ENCODE data around the gene ATP5F1D.

Gene ATP5F1D

DNA sequence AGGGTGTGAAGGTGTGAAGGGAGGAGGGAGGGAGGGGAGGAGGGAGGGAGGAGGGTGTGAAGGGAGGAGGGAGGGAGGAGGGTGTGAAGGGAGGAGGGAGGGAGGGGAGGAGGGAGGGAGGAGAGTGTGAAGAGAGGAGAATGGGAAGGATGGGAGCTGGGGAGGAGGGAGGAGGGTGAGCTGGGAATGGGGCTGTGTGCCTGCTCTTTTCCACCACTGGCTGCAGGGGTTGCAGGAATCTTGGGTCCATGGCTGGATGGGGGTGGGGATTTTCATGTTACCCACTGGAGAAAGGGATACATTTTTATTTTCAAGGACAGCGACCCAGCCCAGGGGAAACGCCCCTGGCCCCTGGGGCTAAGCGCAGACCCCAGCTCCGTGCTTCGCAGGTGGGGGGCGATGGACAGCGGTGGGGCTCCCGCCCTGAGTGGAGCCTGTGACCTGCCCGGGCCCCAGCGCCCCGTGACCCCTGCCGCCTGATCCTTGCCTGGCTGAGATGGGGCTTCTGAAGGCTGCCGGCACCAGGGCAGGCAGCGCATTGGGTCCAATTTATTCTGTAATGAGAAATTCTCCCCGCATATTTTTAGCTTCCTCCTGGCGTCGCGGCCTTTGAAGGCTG is 41.1 kb downstream of the ATP5F1D start:
- no peak for DNase-seq (ENCODE audit: low read depth in 2 of 2)

DNA sequence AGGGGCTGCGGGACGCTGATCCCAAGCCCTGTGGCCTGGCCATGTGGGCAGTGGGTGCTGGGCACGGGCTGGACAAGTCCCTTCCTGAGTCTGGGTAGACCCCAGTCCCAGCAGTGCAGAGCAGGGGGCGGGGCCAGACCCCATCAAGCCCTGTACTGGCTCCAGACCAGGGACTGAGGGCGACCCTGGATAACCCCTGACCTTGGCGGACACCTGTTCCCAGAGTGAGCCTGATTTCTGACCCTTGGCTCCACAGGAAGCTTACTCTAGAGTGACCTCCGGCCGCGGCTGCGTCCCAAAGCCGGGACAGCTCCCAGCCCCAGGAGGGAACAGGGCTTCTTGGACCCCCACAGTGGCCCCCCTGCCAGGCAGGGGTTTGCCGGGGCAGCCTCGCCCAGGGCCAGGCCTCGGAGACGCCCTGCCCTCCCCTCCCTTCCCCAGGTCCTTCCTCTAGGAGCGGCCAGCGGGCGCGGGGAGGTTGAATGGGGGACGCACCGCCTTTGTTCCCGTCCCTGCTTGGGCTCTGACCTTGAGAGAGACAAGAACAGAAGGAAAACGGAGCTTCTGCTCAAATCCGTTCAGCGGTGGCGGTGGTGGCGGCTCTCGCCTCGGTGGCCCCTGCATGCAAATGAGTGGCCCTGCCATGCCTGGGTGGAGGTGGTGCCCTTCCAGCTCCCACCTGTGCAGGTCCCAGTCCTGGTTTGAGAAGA is 41.8 kb downstream of the ATP5F1D start:
- DNase-seq (ENCODE audit: low read depth in 2 of 2): no peak

DNA sequence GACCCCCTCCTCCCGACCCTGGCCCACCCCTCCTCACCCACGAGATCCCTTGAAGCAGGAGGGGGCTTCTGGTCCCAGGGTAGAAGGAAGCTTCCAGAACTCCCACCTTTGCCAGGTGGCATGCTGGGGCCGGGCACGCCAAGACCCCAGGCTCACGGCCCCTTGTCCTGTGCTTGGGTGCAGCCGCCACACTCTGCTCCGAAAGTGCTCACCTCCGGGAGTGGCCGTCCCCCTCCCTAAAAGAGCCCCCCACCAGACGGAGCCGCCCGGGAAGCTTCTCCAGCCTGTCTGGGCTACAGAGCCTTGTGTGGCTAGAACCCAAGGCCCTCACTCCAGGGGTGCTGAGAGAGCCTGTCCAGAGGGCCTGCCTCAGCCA is 42.4 kb downstream of the ATP5F1D start:
- DNase-seq (ENCODE audit: low read depth in 2 of 2): no peak

DNA sequence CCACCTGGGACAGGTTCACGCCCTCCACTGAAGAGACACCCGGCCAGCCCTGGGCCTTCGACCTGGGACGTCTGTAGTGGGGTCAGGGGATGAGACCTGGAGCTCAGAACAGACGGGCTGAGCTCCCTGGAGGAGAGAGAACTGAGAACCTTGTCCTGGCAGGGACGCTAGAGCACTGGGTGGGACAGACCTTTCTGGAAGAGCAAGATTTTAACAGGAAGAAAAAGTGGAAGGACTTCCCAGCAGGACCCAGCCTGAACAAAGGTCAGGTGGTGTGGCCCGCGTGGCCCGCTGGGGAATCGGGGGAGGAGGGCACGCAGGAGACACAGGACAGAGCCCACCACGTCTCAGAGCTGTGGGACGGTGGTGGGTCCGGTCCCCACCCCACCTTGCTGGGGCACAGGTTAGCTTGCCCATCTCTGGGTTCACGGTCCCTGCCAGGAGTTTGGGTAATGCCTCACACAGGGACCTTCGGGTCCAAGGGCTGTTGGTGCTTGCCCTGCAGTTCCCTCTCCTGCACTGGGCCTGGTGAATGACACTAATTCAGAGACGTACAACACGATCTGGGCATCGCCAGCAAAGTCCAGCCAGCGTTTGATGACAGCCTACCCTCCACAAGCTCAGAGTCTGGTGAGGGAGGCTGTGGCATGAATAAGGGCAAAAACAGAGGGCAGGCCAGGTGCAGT is 42.9 kb downstream of the ATP5F1D start:
- DNase-seq (ENCODE audit: low read depth in 2 of 2): no peak

DNA sequence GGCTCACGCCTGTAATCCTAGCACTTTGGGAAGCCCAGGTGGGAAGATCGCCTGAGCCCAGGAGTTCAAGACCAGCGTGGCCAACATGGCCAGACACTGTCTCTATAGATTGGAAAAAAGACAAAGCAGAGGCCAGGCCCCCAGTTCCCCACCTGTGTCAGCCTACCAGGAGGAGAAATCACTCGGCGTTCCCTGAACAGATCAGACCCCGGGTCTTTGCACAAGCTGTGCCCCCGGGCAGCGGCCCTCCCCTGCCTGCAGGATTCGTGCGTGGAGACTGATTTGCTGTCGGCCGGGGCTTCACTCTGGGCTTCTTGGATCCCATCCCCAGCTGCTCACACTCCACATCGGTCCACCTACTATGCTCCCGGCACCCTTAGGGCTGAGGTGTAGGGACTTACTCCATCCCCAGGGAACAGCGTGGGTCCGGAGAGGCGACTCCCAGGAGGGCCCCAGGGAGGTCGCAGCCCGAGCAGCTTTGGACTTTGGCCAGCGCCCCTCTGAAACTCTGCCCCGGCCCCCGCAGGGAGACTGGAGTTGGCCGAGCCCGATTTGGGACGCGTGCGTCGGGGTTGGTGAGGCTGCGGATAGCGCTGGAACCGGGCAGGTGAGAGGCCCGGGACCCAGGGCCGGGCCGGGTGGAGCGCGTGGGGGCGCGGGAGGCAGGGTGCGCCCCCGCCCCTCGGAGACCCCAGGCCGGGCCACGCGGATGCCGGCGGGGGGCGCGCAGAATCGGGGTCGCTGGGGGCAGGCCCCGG is 43.6 kb downstream of the ATP5F1D start:
- no peak for DNase-seq (ENCODE audit: low read depth in 2 of 2)

DNA sequence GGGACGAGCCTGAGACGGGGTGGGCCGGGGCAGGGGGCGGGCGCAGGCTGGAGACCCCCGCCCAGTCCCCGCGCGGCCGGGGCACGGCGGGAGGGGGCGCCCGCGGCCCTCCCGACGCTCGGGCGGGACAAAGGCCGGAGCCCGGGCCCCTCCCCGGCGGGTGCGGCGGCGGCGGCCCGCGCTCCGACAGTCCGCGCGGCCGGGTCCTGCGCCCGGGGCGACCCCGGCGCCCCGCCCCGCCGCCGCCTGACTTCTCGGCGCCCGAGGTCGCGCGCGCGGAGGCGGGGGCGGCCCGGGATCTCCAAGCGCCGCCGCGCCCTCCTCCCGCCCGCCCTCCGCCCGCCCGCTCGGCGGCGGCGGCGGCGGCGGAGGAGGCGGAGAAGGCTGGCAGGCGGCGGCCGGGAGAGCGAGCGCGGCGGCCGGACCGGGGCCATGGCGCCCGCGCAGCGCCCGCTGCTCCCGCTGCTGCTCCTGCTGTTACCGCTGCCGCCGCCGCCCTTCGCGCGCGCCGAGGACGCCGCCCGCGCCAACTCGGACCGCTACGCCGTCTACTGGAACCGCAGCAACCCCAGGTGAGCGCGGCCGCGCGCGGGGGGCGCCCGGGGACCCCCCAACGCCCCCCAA is 44.3 kb downstream of the ATP5F1D start, which contains the start of gene EFNA2:
Gene EFNA2, plus strand, starts transcription at position 137 of the 624 bp plus-strand sequence. Its CDS starts 296 bp downstream, at position 433.
- DNase-seq (ENCODE audit: low read depth in 2 of 2): no peak

DNA sequence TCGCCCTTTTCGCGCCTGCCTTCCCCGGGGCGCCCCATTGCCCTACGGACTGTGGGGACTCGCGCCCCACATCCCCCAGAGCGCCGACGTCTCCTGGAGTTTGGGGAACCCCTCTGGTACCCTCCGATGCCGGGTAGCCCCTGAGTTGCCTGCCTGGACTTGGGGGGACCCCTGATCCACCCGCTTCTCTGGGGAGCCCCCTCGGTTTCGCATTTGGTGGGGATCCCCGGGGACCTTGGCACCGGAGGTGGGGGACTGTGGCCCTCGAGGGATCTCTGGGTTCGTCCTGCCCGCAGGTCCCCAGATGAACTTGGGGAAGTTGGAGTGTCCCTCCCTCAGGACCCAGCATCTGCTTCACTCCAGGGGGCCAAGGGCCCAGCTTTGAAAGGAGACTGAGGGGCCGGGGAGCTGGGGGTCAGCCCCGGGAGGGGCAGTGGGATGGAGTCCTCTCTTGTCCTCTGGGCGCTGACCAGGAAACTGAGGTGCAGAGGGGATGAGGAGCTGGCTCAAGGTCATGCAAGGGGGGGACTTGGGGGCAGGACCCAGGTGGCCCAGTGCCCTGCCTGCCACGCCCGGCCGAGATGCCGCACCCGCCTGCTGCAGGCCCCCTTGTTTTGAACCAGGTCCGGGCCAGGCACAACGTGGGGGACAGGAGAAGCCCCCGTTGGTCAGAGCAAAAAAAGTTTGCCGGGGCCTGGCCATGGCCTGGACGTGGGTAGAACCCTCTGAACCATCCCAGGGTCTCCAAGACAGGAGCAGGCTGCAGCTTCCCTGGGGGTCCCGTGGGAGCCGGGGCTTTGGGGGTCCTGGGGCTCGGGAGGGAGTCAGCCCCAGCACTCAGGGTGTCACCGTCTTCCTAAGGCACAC is 45.2 kb downstream of the ATP5F1D start:
- no peak for DNase-seq (ENCODE audit: low read depth in 2 of 2)

DNA sequence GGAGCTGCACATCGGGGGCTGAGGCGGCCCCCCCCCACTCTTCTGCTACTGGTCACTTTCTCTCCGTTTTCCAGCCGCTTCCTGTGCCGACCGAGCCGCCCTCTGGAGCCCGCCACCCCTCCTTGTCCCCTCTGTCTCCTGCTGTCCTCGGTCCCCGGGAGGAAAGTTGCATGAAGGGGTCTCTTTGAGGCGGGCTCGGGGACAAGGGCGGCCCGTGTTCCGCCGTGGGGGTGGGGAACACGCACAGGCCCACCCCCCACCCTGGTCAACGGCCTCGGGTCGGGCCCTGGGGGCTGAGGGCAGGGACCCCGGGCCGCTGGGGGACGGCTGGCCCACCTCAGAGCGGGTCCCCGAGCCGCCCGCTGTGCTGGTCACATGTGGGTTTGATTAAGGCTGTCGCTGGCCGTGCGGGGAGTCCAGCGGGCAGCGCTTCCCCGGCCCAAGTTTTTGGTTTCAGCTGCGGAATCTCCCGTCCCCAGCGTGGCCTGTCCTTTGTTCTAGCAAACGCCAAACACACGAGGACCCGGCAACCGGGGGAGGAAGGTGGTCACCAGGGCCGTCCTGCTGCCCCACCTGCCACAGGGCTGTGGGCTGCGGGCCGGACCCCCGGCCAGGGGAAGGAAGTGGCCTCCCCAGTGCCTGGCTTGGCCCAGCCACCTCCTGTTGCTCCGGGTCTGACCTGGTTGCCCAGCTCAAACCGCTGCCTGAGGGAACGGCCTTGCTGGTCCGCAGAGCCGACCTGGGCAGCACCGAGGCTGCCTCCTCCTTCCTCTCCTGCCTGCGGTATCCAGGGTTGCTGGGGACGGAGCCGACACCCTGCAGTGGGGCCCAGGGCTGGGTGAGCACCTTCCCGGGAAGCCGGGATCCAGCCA is 46.0 kb downstream of the ATP5F1D start:
- no peak for DNase-seq (ENCODE audit: low read depth in 2 of 2)

DNA sequence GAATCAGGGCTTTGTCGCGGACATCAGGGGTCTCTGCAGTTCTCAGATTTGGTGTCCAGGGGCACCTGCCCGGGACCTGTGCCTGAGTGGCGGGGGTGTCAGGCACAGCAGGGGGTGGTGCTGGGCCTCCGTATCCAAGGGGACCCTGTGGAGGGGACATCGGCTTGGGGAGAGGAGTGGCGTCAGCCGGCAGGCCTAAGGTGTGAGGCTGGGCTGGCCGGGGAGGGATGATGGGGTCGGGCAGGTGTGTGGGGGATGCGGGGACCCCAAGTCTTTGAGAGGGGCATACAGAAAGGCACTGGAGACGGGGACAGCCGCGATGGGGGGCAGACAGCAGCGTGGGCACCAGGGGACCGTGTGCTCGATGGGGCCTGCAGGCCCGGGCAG is 46.7 kb downstream of the ATP5F1D start:
- DNase-seq (ENCODE audit: low read depth in 2 of 2): no peak

DNA sequence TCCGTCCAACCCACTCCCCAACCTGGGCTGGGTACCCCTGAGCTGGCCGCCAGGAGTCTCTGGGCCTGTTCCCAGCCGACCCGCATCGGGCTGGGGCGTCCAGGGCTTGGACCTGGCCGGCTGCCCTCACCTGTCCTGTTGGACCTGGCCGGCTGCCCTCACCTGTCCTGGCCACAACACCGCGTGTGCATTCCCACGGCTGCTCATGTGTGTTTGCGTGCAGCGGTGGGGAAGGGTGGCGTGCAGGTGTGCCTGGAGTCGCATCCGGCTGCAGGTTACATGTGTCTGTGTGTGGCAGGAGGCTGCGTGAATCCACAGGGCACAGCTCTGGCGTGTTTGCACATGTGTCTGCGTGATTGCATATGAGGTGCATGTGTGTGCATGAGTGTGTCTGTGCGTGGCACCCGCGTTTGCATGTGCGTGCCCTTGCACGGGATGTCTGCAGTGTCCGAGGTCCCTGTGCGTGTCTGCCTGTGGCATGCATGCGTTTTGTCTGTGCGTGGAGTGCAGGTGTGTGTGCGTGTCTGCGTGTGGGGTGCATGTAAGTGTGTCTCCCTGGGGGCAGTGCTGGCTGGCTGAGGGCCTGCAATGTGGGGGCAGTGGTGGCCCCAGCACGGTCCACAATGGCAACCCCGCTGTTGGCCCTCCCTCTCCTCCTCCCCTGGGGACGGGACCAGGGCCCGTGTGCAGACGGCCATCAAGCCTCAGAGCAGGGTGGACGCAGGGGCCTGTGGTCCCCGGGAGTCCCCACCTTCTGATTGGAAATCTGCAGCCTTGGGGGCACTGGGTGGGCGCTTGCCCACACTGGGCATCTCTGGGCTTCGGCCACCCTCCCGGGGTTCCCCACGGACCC is 47.5 kb downstream of the ATP5F1D start:
- DNase-seq (ENCODE audit: low read depth in 2 of 2): no peak

DNA sequence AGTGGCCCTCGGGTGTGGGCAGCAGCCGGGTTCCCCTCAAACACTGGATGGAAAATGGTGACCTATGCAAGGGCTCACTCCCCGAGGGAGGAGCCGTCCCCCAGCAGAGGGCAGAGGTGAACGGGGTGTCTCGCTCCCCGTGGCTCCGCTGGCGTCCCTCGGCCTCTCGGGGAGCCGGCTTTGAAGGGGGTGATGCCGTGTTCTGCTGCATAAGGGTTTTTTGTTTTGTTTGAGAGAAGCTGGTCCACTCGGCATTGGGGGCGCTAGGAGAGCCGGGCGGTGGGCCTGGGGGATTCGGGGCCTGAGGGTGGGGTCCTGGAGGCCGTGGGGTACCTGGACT is 48.1 kb downstream of the ATP5F1D start:
- no peak for DNase-seq (ENCODE audit: low read depth in 2 of 2)

DNA sequence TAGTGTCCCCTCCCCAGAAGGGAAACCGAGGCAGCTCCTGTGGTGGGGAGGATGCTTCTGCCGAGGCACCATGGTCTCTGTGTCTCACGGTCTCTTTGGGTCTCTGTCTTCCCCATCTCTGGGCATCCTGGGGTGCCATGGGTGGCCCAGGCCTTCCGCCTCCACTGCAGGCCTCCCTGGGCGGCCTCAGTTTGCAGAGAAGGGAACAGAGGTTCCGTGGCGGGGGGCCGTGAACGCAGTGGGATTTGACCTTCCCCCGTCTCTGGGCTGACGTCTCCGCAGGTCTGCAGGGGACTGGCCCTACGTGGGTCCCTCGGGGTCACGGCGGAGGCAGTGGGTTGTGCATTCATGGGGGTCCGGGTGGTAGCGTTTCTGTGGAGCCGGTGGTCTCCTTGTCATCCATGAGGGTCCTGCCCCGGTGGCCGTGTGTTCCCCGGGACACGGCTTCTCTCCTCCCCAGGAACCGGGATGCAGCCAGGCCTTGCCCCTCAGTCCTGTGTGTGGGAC is 48.7 kb downstream of the ATP5F1D start:
- DNase-seq (ENCODE audit: low read depth in 2 of 2): no peak

DNA sequence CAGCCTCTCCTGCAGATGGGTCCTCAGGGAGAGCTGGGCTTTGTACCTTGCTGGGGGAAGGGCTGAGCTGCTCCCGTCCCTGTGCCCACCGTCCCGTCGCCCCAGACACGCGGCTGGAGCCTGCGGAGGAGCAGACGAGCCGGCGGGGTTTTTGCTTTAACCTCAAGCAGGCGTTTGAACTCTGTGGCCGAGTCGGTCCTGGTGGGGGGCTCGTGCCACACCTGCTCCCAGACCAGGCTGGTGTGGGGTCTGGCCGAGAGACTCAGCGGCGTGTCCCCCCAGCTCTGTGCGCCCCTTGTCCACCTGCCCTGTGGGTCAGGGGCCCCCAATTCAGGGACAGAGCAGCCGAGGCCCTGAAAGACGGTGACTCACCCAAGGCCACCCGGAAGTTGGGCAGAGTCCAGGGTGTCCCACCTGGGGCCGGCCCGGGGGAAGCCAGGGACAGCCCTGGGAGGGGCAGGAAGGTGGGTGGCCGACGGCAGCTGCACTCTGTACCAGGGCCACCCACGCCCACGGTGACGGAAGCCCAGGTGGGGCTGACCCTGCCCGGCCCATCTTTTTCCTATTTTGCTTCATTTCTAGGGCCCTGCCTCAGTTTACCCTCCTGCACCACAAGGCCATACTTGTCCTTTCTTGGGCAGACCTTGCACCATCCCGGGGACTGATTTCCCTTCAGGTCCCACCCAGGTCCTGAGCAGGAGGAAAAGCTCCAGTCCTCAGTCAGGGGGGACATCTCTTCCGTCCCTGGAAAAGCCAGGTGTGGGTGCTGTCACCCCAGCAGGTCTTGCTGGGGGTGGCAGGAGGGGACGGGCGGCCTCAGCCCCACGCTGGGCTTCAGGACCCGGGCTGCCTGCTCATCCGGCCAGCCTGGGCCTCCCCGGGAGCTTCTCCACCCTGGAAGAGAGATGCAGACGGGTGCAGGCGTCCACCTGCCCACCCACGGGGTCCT is 49.4 kb downstream of the ATP5F1D start:
- no peak for DNase-seq (ENCODE audit: low read depth in 2 of 2)

DNA sequence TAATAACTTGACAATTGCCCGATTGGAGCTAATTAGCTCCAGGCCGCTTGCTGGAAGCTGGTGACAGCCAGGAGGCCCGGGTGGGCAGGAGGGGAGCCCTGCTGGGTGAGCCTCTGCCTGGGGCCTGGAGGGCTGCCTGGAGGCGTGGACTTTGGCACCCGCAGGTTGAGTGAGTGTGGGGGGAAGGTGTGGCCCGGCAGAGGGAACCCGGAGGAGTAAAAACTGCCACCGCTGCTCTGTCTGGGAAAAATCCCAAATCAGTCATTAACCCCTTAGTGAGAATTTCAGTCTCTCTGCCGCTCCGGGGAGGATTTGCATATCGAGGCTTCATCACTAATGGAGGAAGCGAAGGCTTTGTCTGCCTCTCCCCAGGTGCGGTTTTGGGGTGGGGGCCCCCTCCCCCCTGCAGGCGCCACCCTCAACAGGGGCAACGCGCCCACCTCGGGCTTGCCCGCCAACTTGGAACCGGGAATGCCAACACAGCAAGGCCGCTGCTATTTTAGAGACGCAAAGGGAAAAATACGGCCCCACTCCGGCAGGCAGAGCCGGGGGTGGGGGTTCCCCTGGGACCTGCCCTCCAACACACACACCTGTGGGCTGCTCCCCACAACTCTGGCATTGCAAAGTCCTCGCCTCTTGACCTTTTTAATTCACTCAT is 50.3 kb downstream of the ATP5F1D start:
- no peak for DNase-seq (ENCODE audit: low read depth in 2 of 2)

DNA sequence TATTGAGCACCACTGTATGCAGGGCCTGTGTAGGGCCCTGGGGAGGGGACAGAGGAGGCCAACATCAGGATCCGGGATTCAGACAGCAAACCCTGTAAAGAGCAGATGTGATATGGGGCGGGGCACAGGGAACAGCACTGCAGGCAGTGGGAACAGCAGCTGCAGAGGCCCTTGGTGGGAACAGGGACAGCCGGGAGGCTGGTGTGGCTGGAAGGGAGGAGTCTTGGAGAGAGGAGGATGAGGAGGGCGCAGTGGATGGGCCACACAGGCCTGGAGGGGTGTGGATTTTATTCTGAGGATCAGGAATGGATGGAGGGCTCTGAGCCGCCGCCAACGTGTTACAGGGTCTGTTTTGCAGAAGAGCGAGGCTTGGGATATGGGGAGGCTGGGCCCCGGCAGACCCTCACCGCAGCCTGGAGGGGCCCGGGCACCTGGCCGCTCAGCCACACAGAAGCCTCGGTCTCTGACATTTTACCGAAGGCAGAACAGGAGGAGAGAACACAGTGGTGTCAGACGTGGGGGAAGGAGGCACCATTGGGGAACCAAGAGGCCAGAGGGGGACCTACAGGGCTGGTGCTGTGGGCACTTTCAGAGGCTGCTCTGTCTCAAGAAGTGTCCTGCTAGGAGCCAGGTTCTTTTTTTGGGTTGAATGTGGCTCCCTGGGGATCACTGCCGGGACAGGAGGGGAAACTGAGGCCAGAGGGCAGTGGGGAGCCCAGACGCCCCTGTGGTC is 51.0 kb downstream of the ATP5F1D start:
- no peak for DNase-seq (ENCODE audit: low read depth in 2 of 2)

DNA sequence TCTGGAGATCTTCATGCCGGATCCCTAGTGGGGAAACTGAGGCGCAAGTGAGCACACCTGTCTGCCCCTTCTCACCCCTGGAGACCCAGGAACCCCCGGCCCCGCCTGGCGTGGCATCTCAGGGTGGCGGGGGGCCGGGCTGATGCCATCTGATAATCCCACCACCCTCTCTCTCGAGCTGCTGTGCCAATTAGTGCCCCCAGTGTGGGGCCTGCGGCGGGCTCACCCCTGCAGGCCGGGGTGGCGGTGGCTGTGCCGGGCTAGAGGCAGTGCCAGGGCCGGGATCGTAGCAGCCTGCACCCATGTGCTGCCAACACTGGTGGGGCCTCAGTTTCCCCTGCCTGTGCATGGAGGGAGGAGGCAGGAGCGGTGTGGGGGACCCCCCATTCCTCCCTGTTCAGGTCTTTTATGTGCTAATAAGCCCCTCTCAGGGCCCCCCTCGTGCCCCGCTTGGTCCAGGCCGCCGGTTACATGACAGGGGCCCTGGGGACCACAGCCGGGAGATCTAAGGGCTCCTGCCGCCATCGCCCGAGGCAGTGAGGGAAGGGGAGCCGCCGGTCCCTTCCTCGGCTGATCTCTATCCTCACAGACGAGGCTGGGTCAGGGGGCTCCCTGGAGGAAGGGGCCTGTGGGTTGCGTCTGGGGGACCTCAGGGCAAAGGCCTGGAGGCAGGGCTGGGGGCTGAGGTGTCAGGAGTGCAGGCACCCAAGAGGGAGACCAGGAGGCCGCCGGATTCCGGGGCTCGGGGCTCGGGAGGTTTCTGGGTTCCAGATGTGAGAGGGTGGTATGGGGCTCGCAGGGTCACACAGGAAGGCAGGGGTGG is 52.4 kb downstream of the ATP5F1D start:
- DNase-seq (ENCODE audit: low read depth in 2 of 2): no peak
